Umbilical cord (tissue), 2 donors: Measurements from ENCODE around the gene CUX1. TPM values are rescaled to one million over a fixed set of nuclear protein-coding genes. Genes with fewer than 3 reads are reported as not detected.
A peak's percentile ranks its signal among the peaks of the same experiment; 100 is the strongest.

Experiments
- DNase-seq: peaks from one replicate; pipeline ENCODE4 v3.0.0-alpha.2; 2015; ENCODE audit warnings: low spot score
- total RNA-seq: library from RNA; depleted of rRNA; stranded (reverse); fragments of >200 nt; gene quantifications from one replicate; pipeline ENCODE4 v1.2.3, GENCODE V29; 2014; ENCODE audit warnings: low replicate concordance; ENCODE audit not compliant: insufficient read depth

Gene CUX1
- total RNA-seq, 1 donor from 2014 or later, result 92.0 TPM

GRCh38 chr7:102236592-102237287 is 419.3 kb downstream of the CUX1 start:
- peak; percentile 53 for DNase-seq

- DNase-seq, result no peak
Observed at GRCh38 chr7:102239206-102239820, 421.9 kb downstream of the CUX1 start.

- DNase-seq, result no peak
Observed at GRCh38 chr7:102241431-102241830, 424.0 kb downstream of the CUX1 start.

GRCh38 chr7:102244601-102245000 is 427.2 kb downstream of the CUX1 start:
- no peak for DNase-seq

- no peak for DNase-seq
Observed at GRCh38 chr7:102248081-102248455, 430.6 kb downstream of the CUX1 start.

- DNase-seq, result no peak
Observed at GRCh38 chr7:102248456-102249395, 431.3 kb downstream of the CUX1 start.

- no peak for DNase-seq
Observed at GRCh38 chr7:102251531-102252365, 434.3 kb downstream of the CUX1 start.

GRCh38 chr7:102252366-102252982 is 435.0 kb downstream of the CUX1 start:
- no peak for DNase-seq

- DNase-seq, result no peak
Observed at GRCh38 chr7:102253066-102253972, 435.9 kb downstream of the CUX1 start.

- DNase-seq, result no peak
Observed at GRCh38 chr7:102253973-102254370, 436.5 kb downstream of the CUX1 start.

GRCh38 chr7:102254521-102254920 is 437.1 kb downstream of the CUX1 start:
- DNase-seq, result no peak

GRCh38 chr7:102255501-102255900 is 438.1 kb downstream of the CUX1 start:
- no peak for DNase-seq

GRCh38 chr7:102255916-102256315 is 438.5 kb downstream of the CUX1 start:
- no peak for DNase-seq

- no peak for DNase-seq
Observed at GRCh38 chr7:102258073-102258748, 440.8 kb downstream of the CUX1 start.

- DNase-seq, result no peak
Observed at GRCh38 chr7:102258749-102259107, 441.3 kb downstream of the CUX1 start.

- peak; percentile 83 for DNase-seq
Observed at GRCh38 chr7:102260856-102261255, 443.4 kb downstream of the CUX1 start.

- no peak for DNase-seq
Observed at GRCh38 chr7:102261451-102261850, 444.0 kb downstream of the CUX1 start.

GRCh38 chr7:102262546-102262945 is 445.1 kb downstream of the CUX1 start:
- DNase-seq, result no peak

GRCh38 chr7:102264367-102264891 is 447.0 kb downstream of the CUX1 start:
- DNase-seq, result no peak
